GM18861 (cell line): ENCODE measurements around the gene KYNU.
"Not testable (repeated sequence)": the region's sequence is repeated elsewhere in the genome, so short reads cannot be mapped to it uniquely, and the experiment has no call there.

ENCODE experiments used
- ATAC-seq: cut with Tn5 transposase; IDR thresholded peaks from one replicate; pipeline ENCODE4 v1.9.1; 2021; ENCODE audit not compliant: unreplicated experiment

KYNU gene

GRCh38 chr2:142877216-142877838 is at the start of gene KYNU:
Gene KYNU, plus strand, starts transcription at chr2:142877664. Its CDS starts 7,704 bp downstream, at chr2:142885368.
- ATAC-seq = peak; percentile 55

- ATAC-seq = no peak
Measured at GRCh38 chr2:142834021-142834420, 43.4 kb upstream of the KYNU start.

- no peak for ATAC-seq
Measured at GRCh38 chr2:142840436-142840835, 37.0 kb upstream of the KYNU start.

- ATAC-seq = no peak
Measured at GRCh38 chr2:142841788-142842187, 35.7 kb upstream of the KYNU start.

- no peak for ATAC-seq
Measured at GRCh38 chr2:142842369-142842768, 35.1 kb upstream of the KYNU start.

- no peak for ATAC-seq
Measured at GRCh38 chr2:142843731-142844130, 33.7 kb upstream of the KYNU start.

- ATAC-seq = no peak
Measured at GRCh38 chr2:142848023-142848606, 29.3 kb upstream of the KYNU start.

GRCh38 chr2:142849820-142850219 is 27.6 kb upstream of the KYNU start:
- ATAC-seq = no peak

GRCh38 chr2:142853912-142854311 is 23.6 kb upstream of the KYNU start:
- ATAC-seq = no peak

GRCh38 chr2:142857256-142858164 is 20.0 kb upstream of the KYNU start:
- ATAC-seq = no peak

- ATAC-seq = no peak
Measured at GRCh38 chr2:142858961-142859360, 18.5 kb upstream of the KYNU start.

- no peak for ATAC-seq
Measured at GRCh38 chr2:142862299-142862698, 15.2 kb upstream of the KYNU start.

- ATAC-seq = no peak
Measured at GRCh38 chr2:142862847-142863246, 14.6 kb upstream of the KYNU start.

- ATAC-seq = no peak
Measured at GRCh38 chr2:142863485-142863961, 13.9 kb upstream of the KYNU start.

GRCh38 chr2:142864605-142865004 is 12.9 kb upstream of the KYNU start:
- not testable (repeated sequence) for ATAC-seq

- peak; percentile 98 for ATAC-seq
Measured at GRCh38 chr2:142865924-142866323, 11.5 kb upstream of the KYNU start.

GRCh38 chr2:142866426-142866825 is 11.0 kb upstream of the KYNU start:
- ATAC-seq = peak; percentile 9

- no peak for ATAC-seq
Measured at GRCh38 chr2:142867136-142867535, 10.3 kb upstream of the KYNU start.

- no peak for ATAC-seq
Measured at GRCh38 chr2:142868229-142868762, 9.2 kb upstream of the KYNU start.

GRCh38 chr2:142869065-142869460 is 8.4 kb upstream of the KYNU start:
- not testable (repeated sequence) for ATAC-seq

- ATAC-seq = no peak
Measured at GRCh38 chr2:142869461-142870106, 7.9 kb upstream of the KYNU start.
